Mesenchymal stem cell (in vitro differentiated cells and primary cell): Measurements from ENCODE around the gene PITHD1.
"Not testable (repeated sequence)": the region's sequence is repeated elsewhere in the genome, so short reads cannot be mapped to it uniquely, and the experiment has no call there.

Experiments
- DNase-seq: peaks from one replicate; pipeline ENCODE4 v3.0.0-alpha.2; 2013
- H2AFZ ChIP-seq: one replicate; pipeline ENCODE4 v1.6.1; 2013; ENCODE audit warnings: low read depth, mild to moderate bottlenecking, control low read depth, inconsistent platforms, low read length, moderate library complexity
- H2AK5ac ChIP-seq: 2 replicates; pipeline ENCODE4 v1.6.1; 2013; ENCODE audit warnings: low read length, moderate library complexity, mild to moderate bottlenecking, inconsistent platforms; ENCODE audit not compliant: severe bottlenecking
- H2BK120ac ChIP-seq: one replicate; pipeline ENCODE4 v1.6.1; 2013; ENCODE audit warnings: low read depth, mild to moderate bottlenecking, inconsistent platforms, low read length, moderate library complexity
- H2BK12ac ChIP-seq, 2 experiments: one replicate each; pipeline ENCODE4 v1.6.1; 2013; ENCODE audit warnings: inconsistent platforms in 2 of 2, low read length in 2 of 2, mild to moderate bottlenecking in 2 of 2, moderate library complexity in 2 of 2, control low read depth in 1 of 2
- H2BK15ac ChIP-seq: one replicate; pipeline ENCODE4 v1.6.1; 2013; ENCODE audit warnings: mild to moderate bottlenecking, low read depth, inconsistent platforms; ENCODE audit not compliant: poor library complexity, severe bottlenecking
- H2BK5ac ChIP-seq: 2 replicates; pipeline ENCODE4 v1.6.1; 2013; ENCODE audit warnings: low read depth, mild to moderate bottlenecking, low read length, control low read depth, inconsistent platforms; ENCODE audit not compliant: poor library complexity, severe bottlenecking
- H3K14ac ChIP-seq, 2 experiments: one replicate each; pipeline ENCODE4 v1.6.1; 2013; ENCODE audit warnings: inconsistent platforms in 2 of 2, low read length in 2 of 2, control low read depth in 1 of 2, mild to moderate bottlenecking in 1 of 2, moderate library complexity in 1 of 2
- H3K18ac ChIP-seq, 2 experiments: one replicate each; pipeline ENCODE4 v1.6.1; 2013; ENCODE audit warnings: inconsistent platforms in 2 of 2, low read length in 2 of 2, control low read depth in 1 of 2, low read depth in 1 of 2, mild to moderate bottlenecking in 1 of 2
- H3K23ac ChIP-seq, 2 experiments: one replicate each; pipeline ENCODE4 v1.6.1; 2013; ENCODE audit warnings: inconsistent platforms in 2 of 2, low read length in 2 of 2, mild to moderate bottlenecking in 2 of 2, moderate library complexity in 2 of 2, control low read depth in 1 of 2
- H3K27ac ChIP-seq: 2 replicates; pipeline ENCODE4 v1.5.1; 2013; ENCODE audit warnings: mild to moderate bottlenecking, moderate library complexity, low read length, control low read depth, inconsistent platforms; ENCODE audit not compliant: poor library complexity, severe bottlenecking
- H3K27me3 ChIP-seq, 2 experiments: 2 replicates each; pipeline versions ENCODE4 v1.6.1 to v1.7.0; 2013; ENCODE audit warnings: low read length in 2 of 2, mild to moderate bottlenecking in 2 of 2, moderate library complexity in 2 of 2, control low read depth in 1 of 2, inconsistent platforms in 1 of 2; ENCODE audit not compliant: control insufficient read depth in 1 of 2, insufficient read depth in 1 of 2
- H3K36me3 ChIP-seq, 2 experiments: 2 replicates each; pipeline versions ENCODE4 v1.6.1 to v1.7.0; 2013; ENCODE audit warnings: low read length in 2 of 2, control low read depth in 1 of 2, inconsistent platforms in 1 of 2, low read depth in 1 of 2, mild to moderate bottlenecking in 1 of 2; ENCODE audit not compliant: insufficient read depth in 2 of 2, control insufficient read depth in 1 of 2
- H3K4ac ChIP-seq, 2 experiments: one replicate each; pipeline ENCODE4 v1.6.1; 2013; ENCODE audit warnings: inconsistent platforms in 2 of 2, low read length in 2 of 2, mild to moderate bottlenecking in 2 of 2, moderate library complexity in 2 of 2, control low read depth in 1 of 2, low read depth in 1 of 2
- H3K4me1 ChIP-seq: 2 replicates; pipeline ENCODE4 v1.6.1; 2013; ENCODE audit warnings: low read depth, low read length, control low read depth; ENCODE audit not compliant: control insufficient read depth, insufficient read depth
- H3K4me2 ChIP-seq: 2 replicates; pipeline ENCODE4 v1.6.1; 2013; ENCODE audit warnings: low read length, mild to moderate bottlenecking, inconsistent platforms; ENCODE audit not compliant: poor library complexity, severe bottlenecking
- H3K4me3 ChIP-seq, 2 experiments: 2 replicates each; pipeline versions ENCODE4 v1.5.1 to v1.7.0; 2013; ENCODE audit warnings: low read length in 2 of 2, mild to moderate bottlenecking in 2 of 2, control low read depth in 1 of 2, low read depth in 1 of 2; ENCODE audit not compliant: insufficient read depth in 1 of 2
- H3K79me1 ChIP-seq: replicated peaks from 2 replicates; pipeline ENCODE4 v1.6.1; 2013; ENCODE audit warnings: mild to moderate bottlenecking, control low read depth, low read length, inconsistent platforms; ENCODE audit not compliant: poor library complexity, severe bottlenecking
- H3K9ac ChIP-seq: 2 replicates; pipeline ENCODE4 v1.7.0; 2013; ENCODE audit warnings: mild to moderate bottlenecking, low read length, moderate library complexity
- H3K9me3 ChIP-seq: 2 replicates; pipeline ENCODE4 v1.7.0; 2013; ENCODE audit warnings: mild to moderate bottlenecking, low read length; ENCODE audit not compliant: control insufficient read depth
- H4K8ac ChIP-seq: one replicate; pipeline ENCODE4 v1.6.1; 2013; ENCODE audit warnings: inconsistent platforms, mild to moderate bottlenecking, low read length, moderate library complexity
- H4K91ac ChIP-seq: one replicate; pipeline ENCODE4 v1.6.1; 2013; ENCODE audit warnings: mild to moderate bottlenecking, low read length, inconsistent platforms
- WGBS: methylation state at CpG from one replicate; pipeline ENCODE4 v1.1.7; 2013; ENCODE audit warnings: mixed read lengths; 5-methylcytosine and 5-hydroxymethylcytosine counted together

Gene PITHD1

GRCh38 chr1:23800400-23801337, 22.5 kb downstream of the PITHD1 start, which contains the start of gene GALE:
Gene GALE (minus strand): TSS chr1:23800754. CDS start chr1:23799007, 1,747 bp downstream.
- Histone ChIP-seq H3K4ac (peak within 1 kb of the TSS; percentile 69 to 96), H3K27ac (peak within 1 kb of the TSS; percentile 91), H3K14ac (peak within 1 kb of the TSS in 1 of 2 experiments; percentile 86), H3K4me3 (peak within 1 kb of the TSS; percentile 68 to 94), H3K36me3 (peaks cover 42 to 50% of the 10 kb centered on the region in 2 experiments), H3K9me3 (no peaks in the 10 kb centered on the region), H2BK15ac (peak within 1 kb of the TSS; percentile 71), H3K4me1 (peaks cover 25% of the 10 kb centered on the region), H2BK120ac (peak within 1 kb of the TSS; percentile 81), H4K91ac (peak within 1 kb of the TSS; percentile 98), H2BK5ac (peak within 1 kb of the TSS; percentile 58), H3K9ac (peak within 1 kb of the TSS; percentile 90), H4K8ac (peak within 1 kb of the TSS; percentile 90), H3K23ac (peak within 1 kb of the TSS in 1 of 2 experiments; percentile 48), H3K27me3 (no peaks in the 10 kb centered on the region), H2BK12ac (peak within 1 kb of the TSS; percentile 62 to 82), H2AFZ (peak within 1 kb of the TSS; percentile 29), H3K18ac (peak within 1 kb of the TSS; percentile 84 to 95), H2AK5ac (peak within 1 kb of the TSS; percentile 78), H3K79me1 (peaks cover 29% of the 10 kb centered on the region), H3K4me2 (peak within 1 kb of the TSS; percentile 74)
- WGBS, result 2% methylated on average over 78 of the region's 82 CpGs
- peak; percentile 95 for DNase-seq

GRCh38 chr1:23801338-23801748, 23.1 kb downstream of the PITHD1 start:
- Histone ChIP-seq H3K4me3 (peak overlapping the region; percentile 67 to 94), H2AK5ac (no peak overlapping the region), H2BK15ac (no peak overlapping the region), H2BK5ac (no peak overlapping the region), H4K91ac (no peak overlapping the region), H3K4me2 (peak overlapping the region; percentile 64), H3K9ac (peak overlapping the region; percentile 90), H3K4ac (no peak overlapping the region), H3K27ac (no peak overlapping the region), H2AFZ (no peak overlapping the region), H3K9me3 (no peaks in the 10 kb centered on the region), H2BK12ac (no peak overlapping the region), H3K79me1 (peaks cover 23% of the 10 kb centered on the region), H2BK120ac (no peak overlapping the region), H3K4me1 (peaks cover 23% of the 10 kb centered on the region), H3K27me3 (no peaks in the 10 kb centered on the region), H3K23ac (no peak overlapping the region), H3K36me3 (peaks cover 39 to 46% of the 10 kb centered on the region in 2 experiments), H3K18ac (peak overlapping the region in 1 of 2 experiments; percentile 8), H3K14ac (no peak overlapping the region), H4K8ac (peak overlapping the region; percentile 33)
- DNase-seq, result peak; percentile 39
- WGBS, result 18% methylated on average over 19 of the region's 19 CpGs

GRCh38 chr1:23801876-23802275, 23.7 kb downstream of the PITHD1 start:
- 67% methylated on average over 10 of the region's 10 CpGs for WGBS
- Histone ChIP-seq H3K4me2 (no peak overlapping the region), H2BK12ac (no peak overlapping the region), H4K8ac (no peak overlapping the region), H3K14ac (no peak overlapping the region), H2AFZ (no peak overlapping the region), H2AK5ac (no peak overlapping the region), H2BK5ac (no peak overlapping the region), H3K4me3 (peak overlapping the region in 1 of 2 experiments; percentile 94), H3K23ac (no peak overlapping the region), H3K4ac (no peak overlapping the region), H3K4me1 (peaks cover 22% of the 10 kb centered on the region), H4K91ac (no peak overlapping the region), H3K27ac (no peak overlapping the region), H3K36me3 (peaks cover 40 to 44% of the 10 kb centered on the region in 2 experiments), H3K27me3 (no peaks in the 10 kb centered on the region), H2BK120ac (no peak overlapping the region), H3K79me1 (peaks cover 18% of the 10 kb centered on the region), H3K9ac (peak overlapping the region; percentile 90), H3K18ac (no peak overlapping the region), H3K9me3 (no peaks in the 10 kb centered on the region), H2BK15ac (no peak overlapping the region)
- DNase-seq, result no peak

- not testable (repeated sequence) for H3K4ac ChIP-seq, H3K27me3 ChIP-seq, H4K8ac ChIP-seq, H2BK15ac ChIP-seq, H2AFZ ChIP-seq, H3K4me2 ChIP-seq, H3K23ac ChIP-seq, H3K9ac ChIP-seq, DNase-seq, H4K91ac ChIP-seq, H2BK12ac ChIP-seq, H3K18ac ChIP-seq, H2BK5ac ChIP-seq, H3K27ac ChIP-seq, H3K14ac ChIP-seq, H2AK5ac ChIP-seq, H2BK120ac ChIP-seq, H3K4me3 ChIP-seq, H3K9me3 ChIP-seq
- peaks cover 20% of the 10 kb centered on the region for H3K4me1 ChIP-seq
- H3K36me3 ChIP-seq, result peaks cover 41 to 44% of the 10 kb centered on the region in 2 experiments
- H3K79me1 ChIP-seq, result peaks cover 11% of the 10 kb centered on the region
- 95% methylated on average over 7 of the region's 7 CpGs for WGBS
These were observed 24.7 kb downstream of the PITHD1 start for GRCh38 chr1:23802809-23803342.
